Kidney (tissue), 14 donors: ENCODE data around the gene CAVIN3. TPM values are rescaled to one million over a fixed set of nuclear protein-coding genes. Genes with fewer than 3 reads are reported as not detected.

Experiments used
- DNase-seq, 5 donors: peaks; one replicate each; pipeline ENCODE4 v3.0.0-alpha.2; 2013 to 2020
- FAIRE-seq: peaks from 2 replicates; lab custom pipeline; 2012; peaks lifted over from hg19 to GRCh38; lab: Jason Lieb, UNC
- H3K27ac ChIP-seq, 2 donors: one replicate each; pipeline ENCODE4 v1.7.0; 2013; ENCODE audit warnings: low read depth in 2 of 2, low read length in 2 of 2, inconsistent platforms in 1 of 2
- H3K27me3 ChIP-seq: one replicate; pipeline ENCODE4 v1.7.1; 2013; ENCODE audit warnings: low read length, inconsistent platforms; ENCODE audit not compliant: control insufficient read depth, insufficient read depth
- H3K36me3 ChIP-seq, 3 donors: one replicate each; pipeline versions ENCODE4 v1.7.0 to v1.7.1; 2013; ENCODE audit warnings: low read length in 3 of 3, control low read depth in 1 of 3, inconsistent platforms in 1 of 3; ENCODE audit not compliant: insufficient read depth in 3 of 3, control insufficient read depth in 2 of 3
- H3K4me1 ChIP-seq, 3 donors: one replicate each; pipeline versions ENCODE4 v1.7.0 to v1.7.1; 2013; ENCODE audit warnings: low read length in 3 of 3, inconsistent platforms in 1 of 3, low read depth in 1 of 3; ENCODE audit not compliant: control insufficient read depth in 2 of 3, insufficient read depth in 2 of 3
- H3K4me3 ChIP-seq, 3 donors: one replicate each; pipeline versions ENCODE4 v1.7.0 to v1.8.1; 2013; ENCODE audit warnings: low read length in 3 of 3, control low read depth in 1 of 3, inconsistent platforms in 1 of 3
- H3K9ac ChIP-seq, 3 donors: one replicate each; pipeline versions ENCODE4 v1.7.0 to v1.7.1; 2013; ENCODE audit warnings: low read length in 3 of 3, control low read depth in 1 of 3, inconsistent platforms in 1 of 3
- H3K9me3 ChIP-seq, 3 donors: one replicate each; pipeline versions ENCODE4 v1.7.0 to v1.7.1; 2013; ENCODE audit warnings: low read length in 3 of 3, control low read depth in 1 of 3, inconsistent platforms in 1 of 3; ENCODE audit not compliant: control insufficient read depth in 2 of 3, insufficient read depth in 1 of 3
- intact Hi-C: fragments of 100-400 bp; cut with DNase I; formaldehyde crosslinking; loops from one replicate; pipeline ENCODE4 v1.11.1; 2022
- polyA plus RNA-seq: library from polyadenylated mRNA; stranded (reverse); fragments of 350-450 nt; fragmentation: Illumina TruSeq; extraction: RNeasy Lipid Tissue Mini Kit (QIAGEN cat#74804); gene quantifications from one replicate; pipeline ENCODE4 v1.2.3, GENCODE V29; 2014; ENCODE audit warnings: low read depth, low replicate concordance; ENCODE audit not compliant: insufficient read depth
- total RNA-seq: library from RNA; stranded (reverse); fragmentation: NEBNext Ultra II Directional; extraction: Animal tissue kit (Norgen Biotek cat#: 25700); gene quantifications from one replicate; pipeline ENCODE4 v1.2.1, GENCODE V29; 2021
- TF ChIP-seq, protein P1 (sequence below): IDR thresholded peaks from 3 replicates; pipeline ENCODE4 v1.5.1; 2012; ENCODE audit warnings: mild to moderate bottlenecking, moderate library complexity, borderline replicate concordance; ENCODE audit not compliant: insufficient read depth; ENCODE audit errors: extremely low read depth
- donor health status: control.
- donor health status: control.
- donor health status: control.
- donor health status: control.
- donor health status: control.
- donor health status: DM: yes; HTN: yes; CAD: no.
- donor health status: Normal renal cell carcinoma (clear cell type).

The CAVIN3 gene
- total and polyA plus RNA-seq, 2 donors from 2014 or later, result 55.1 to 58.1 TPM

DNA sequence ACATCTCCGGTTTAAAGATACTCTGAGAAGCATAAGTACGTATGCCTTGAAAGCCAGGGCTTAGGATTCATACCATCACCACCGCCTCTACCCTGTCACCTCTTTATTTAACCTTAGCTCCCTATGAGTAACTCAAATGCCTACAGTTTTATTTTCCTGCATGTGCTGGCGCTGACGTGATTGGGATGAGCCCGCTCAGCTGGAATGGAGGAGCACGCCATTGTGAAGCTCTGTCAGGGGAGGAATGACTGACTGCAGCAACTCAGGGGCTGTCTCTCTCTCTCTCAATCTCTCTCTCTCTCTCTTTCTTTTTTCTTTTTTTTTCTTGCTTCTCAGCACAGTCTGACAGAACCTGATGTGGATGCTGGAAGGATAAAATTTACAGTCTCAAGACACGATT lies 12.4 kb downstream of the CAVIN3 start:
- Histone ChIP-seq H3K27me3 (no peaks in the 10 kb centered on the region), H3K9ac (no peak overlapping the region), H3K36me3 (no peaks in the 10 kb centered on the region), H3K27ac (no peak overlapping the region), H3K4me1 (peaks cover 0 to 2% (median 0%) of the 10 kb centered on the region in 3 donors), H3K9me3 (no peaks in the 10 kb centered on the region), H3K4me3 (no peak overlapping the region)
- FAIRE-seq (no peak), DNase-seq (no peak)
- intact Hi-C loops, result no loop called here
- TF ChIP-seq, protein P1, sequence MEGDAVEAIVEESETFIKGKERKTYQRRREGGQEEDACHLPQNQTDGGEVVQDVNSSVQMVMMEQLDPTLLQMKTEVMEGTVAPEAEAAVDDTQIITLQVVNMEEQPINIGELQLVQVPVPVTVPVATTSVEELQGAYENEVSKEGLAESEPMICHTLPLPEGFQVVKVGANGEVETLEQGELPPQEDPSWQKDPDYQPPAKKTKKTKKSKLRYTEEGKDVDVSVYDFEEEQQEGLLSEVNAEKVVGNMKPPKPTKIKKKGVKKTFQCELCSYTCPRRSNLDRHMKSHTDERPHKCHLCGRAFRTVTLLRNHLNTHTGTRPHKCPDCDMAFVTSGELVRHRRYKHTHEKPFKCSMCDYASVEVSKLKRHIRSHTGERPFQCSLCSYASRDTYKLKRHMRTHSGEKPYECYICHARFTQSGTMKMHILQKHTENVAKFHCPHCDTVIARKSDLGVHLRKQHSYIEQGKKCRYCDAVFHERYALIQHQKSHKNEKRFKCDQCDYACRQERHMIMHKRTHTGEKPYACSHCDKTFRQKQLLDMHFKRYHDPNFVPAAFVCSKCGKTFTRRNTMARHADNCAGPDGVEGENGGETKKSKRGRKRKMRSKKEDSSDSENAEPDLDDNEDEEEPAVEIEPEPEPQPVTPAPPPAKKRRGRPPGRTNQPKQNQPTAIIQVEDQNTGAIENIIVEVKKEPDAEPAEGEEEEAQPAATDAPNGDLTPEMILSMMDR, result no peak

DNA sequence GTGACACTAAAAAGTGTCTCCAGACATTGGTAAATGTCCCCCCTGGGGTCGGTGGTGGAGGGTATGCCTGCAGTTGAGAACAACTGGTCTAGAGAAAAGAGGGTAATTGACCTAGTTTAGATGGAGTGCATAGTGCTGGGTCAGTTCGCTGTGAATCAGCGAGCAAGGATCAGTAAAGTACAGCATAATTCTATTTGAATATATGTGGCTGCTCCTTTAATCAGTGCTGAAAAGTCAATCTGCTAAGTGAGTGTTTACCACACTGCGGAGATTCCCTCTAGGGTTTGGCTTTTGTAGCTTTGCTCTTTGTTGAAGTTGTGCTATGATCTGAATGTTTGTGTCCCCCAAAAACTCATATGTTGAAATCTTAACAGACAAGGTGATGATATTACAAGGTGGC lies 15.0 kb downstream of the CAVIN3 start:
- FAIRE-seq, result no peak

DNA sequence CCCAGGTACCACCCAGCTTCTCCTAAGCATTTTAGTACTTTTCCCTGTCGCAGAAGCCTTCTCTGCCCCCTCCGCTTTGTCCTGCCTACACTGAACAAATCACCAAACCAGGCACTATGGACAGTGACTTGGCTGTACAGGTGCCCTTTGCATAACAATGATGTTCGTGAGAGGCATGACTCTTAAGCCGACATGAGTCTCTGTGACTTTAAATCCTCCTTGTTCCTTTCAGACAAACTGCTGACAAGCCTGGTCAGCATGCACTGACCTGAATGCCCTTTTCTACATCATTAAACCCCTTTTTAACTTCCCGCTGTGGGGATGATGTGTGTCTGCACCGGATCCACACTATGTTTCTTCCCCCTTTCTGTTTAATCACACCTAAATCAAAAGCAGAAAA lies 16.6 kb downstream of the CAVIN3 start:
- intact Hi-C loops, result no loop called here
- TF ChIP-seq, protein P1, result no peak
- DNase-seq (no peak), FAIRE-seq (no peak)
- Histone ChIP-seq H3K27me3 (no peaks in the 10 kb centered on the region), H3K36me3 (no peaks in the 10 kb centered on the region), H3K9me3 (no peaks in the 10 kb centered on the region), H3K27ac (no peak overlapping the region), H3K4me3 (no peak overlapping the region), H3K4me1 (peaks cover 0 to 2% (median 0%) of the 10 kb centered on the region in 3 donors), H3K9ac (no peak overlapping the region)

More for the DNA sequence above, 15.0 kb downstream of the CAVIN3 start:
- Histone ChIP-seq H3K9ac (no peak overlapping the region), H3K4me3 (no peak overlapping the region), H3K9me3 (no peaks in the 10 kb centered on the region), H3K27me3 (no peaks in the 10 kb centered on the region), H3K27ac (no peak overlapping the region), H3K36me3 (no peaks in the 10 kb centered on the region), H3K4me1 (peaks cover 0 to 2% (median 0%) of the 10 kb centered on the region in 3 donors)
- TF ChIP-seq, protein P1, result no peak
- no peak for DNase-seq
- intact Hi-C loops, result no loop called here

DNA sequence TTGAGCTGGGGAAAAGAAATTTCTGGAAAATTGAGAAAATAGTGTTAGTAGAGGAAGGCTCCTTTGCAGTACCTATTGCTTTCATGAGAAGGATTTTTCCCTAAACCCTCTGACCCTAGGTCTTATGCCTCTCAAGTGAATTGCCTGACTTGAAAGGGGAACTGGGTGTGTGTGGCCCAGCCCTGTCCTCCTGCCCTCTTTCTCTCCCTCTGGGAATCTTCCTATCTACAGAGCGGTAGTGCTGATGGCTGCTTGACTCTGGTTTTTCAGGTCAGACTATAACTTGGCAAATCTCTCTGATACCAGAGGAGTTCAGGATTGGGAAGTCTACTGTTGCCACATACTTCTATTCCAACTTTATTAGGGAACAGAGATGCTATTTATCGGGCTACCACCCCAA lies 19.2 kb downstream of the CAVIN3 start:
- Histone ChIP-seq H3K27ac (no peak overlapping the region), H3K9ac (no peak overlapping the region), H3K4me3 (no peak overlapping the region), H3K27me3 (no peaks in the 10 kb centered on the region), H3K36me3 (no peaks in the 10 kb centered on the region), H3K4me1 (peaks cover 0 to 2% (median 0%) of the 10 kb centered on the region in 3 donors), H3K9me3 (no peaks in the 10 kb centered on the region)
- DNase-seq (no peak), FAIRE-seq (no peak)
- intact Hi-C loops, result no loop called here
- TF ChIP-seq, protein P1, result no peak
